Measurements from ENCODE around the gene MAST3.

GRCh38 chr19:18137657-18138339 is 40.2 kb downstream of the MAST3 start:
- no peak for TF ChIP-seq CTCF (tag by site-specific recombination; IDR thresholded peaks at IDR 0.05)
- TF ChIP-seq ZBTB21 (tag by site-specific recombination; IDR thresholded peaks at IDR 0.05) = no peak
- TF ChIP-seq ZNF24 (tag by site-specific recombination; IDR thresholded peaks at IDR 0.05) = no peak
- no peak for TF ChIP-seq ZNF175 (tag by site-specific recombination; IDR thresholded peaks at IDR 0.05)
- TF ChIP-seq, protein P1, sequence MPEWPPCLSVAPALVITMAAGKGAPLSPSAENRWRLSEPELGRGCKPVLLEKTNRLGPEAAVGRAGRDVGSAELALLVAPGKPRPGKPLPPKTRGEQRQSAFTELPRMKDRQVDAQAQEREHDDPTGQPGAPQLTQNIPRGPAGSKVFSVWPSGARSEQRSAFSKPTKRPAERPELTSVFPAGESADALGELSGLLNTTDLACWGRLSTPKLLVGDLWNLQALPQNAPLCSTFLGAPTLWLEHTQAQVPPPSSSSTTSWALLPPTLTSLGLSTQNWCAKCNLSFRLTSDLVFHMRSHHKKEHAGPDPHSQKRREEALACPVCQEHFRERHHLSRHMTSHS (tag by site-specific recombination; IDR thresholded peaks at IDR 0.05) = no peak
- no peak for TF ChIP-seq ZNF16 (tag by site-specific recombination; IDR thresholded peaks at IDR 0.05; ENCODE audit: low read depth)
- no peak for TF ChIP-seq ZEB2 (tag by site-specific recombination; IDR thresholded peaks at IDR 0.05)
- no peak for TF ChIP-seq ZNF660 (tag by site-specific recombination; IDR thresholded peaks at IDR 0.05)
- TF ChIP-seq ZNF398 (tag by site-specific recombination; IDR thresholded peaks at IDR 0.05) = no peak

Data from HEK293 (cell line).